Trophoblast cell (in vitro differentiated cells and primary cell): ENCODE data around the gene C11orf68.

Source experiments
- DNase-seq, 2 donors: peaks; one replicate each; pipeline ENCODE4 v3.0.0-alpha.2; 2016
- H2AFZ ChIP-seq: 2 replicates; pipeline ENCODE4 v1.6.1; 2013; ENCODE audit warnings: low read length, moderate library complexity, mild to moderate bottlenecking; ENCODE audit not compliant: insufficient read depth, poor library complexity
- H2AK5ac ChIP-seq: 2 replicates; pipeline ENCODE4 v1.6.1; 2013; ENCODE audit warnings: mild to moderate bottlenecking, low read length
- H2BK120ac ChIP-seq: 2 replicates; pipeline ENCODE4 v1.6.1; 2013; ENCODE audit warnings: low read length, mild to moderate bottlenecking, moderate library complexity; ENCODE audit not compliant: insufficient read depth, poor library complexity
- H2BK12ac ChIP-seq: 2 replicates; pipeline ENCODE4 v1.6.1; 2013; ENCODE audit warnings: mild to moderate bottlenecking, low read length, moderate library complexity
- H2BK5ac ChIP-seq: 2 replicates; pipeline ENCODE4 v1.6.1; 2013; ENCODE audit warnings: low read length, low read depth, moderate library complexity, mild to moderate bottlenecking; ENCODE audit not compliant: poor library complexity
- H3K14ac ChIP-seq: 2 replicates; pipeline ENCODE4 v1.6.1; 2013; ENCODE audit warnings: mild to moderate bottlenecking, low read length
- H3K18ac ChIP-seq: 2 replicates; pipeline ENCODE4 v1.6.1; 2013; ENCODE audit warnings: mild to moderate bottlenecking, low read length
- H3K23ac ChIP-seq: 2 replicates; pipeline ENCODE4 v1.6.1; 2013; ENCODE audit warnings: low read length
- H3K27ac ChIP-seq: 2 replicates; pipeline ENCODE4 v1.5.1; 2013; ENCODE audit warnings: low read depth, mild to moderate bottlenecking, inconsistent platforms, low read length, moderate library complexity
- H3K27me3 ChIP-seq: 2 replicates; pipeline ENCODE4 v1.6.1; 2013; ENCODE audit warnings: inconsistent platforms, mild to moderate bottlenecking, low read length, moderate library complexity; ENCODE audit not compliant: insufficient read depth
- H3K36me3 ChIP-seq, 2 experiments: 1 replicate in 1 of 2; 2 replicates in 1 of 2; pipeline ENCODE4 v1.6.1; 2013; ENCODE audit warnings: low read length in 2 of 2, mild to moderate bottlenecking in 2 of 2, moderate library complexity in 1 of 2; ENCODE audit not compliant: insufficient read depth in 2 of 2, control insufficient read depth in 1 of 2
- H3K4ac ChIP-seq: 2 replicates; pipeline ENCODE4 v1.6.1; 2013; ENCODE audit warnings: low read depth, mild to moderate bottlenecking, low read length, moderate library complexity
- H3K4me1 ChIP-seq, 2 experiments: 1 replicate in 1 of 2; 2 replicates in 1 of 2; pipeline ENCODE4 v1.6.1; 2013; ENCODE audit warnings: low read length in 2 of 2, mild to moderate bottlenecking in 2 of 2, moderate library complexity in 1 of 2; ENCODE audit not compliant: insufficient read depth in 2 of 2, control insufficient read depth in 1 of 2
- H3K4me2 ChIP-seq: 2 replicates; pipeline ENCODE4 v1.6.1; 2013; ENCODE audit warnings: inconsistent platforms, mild to moderate bottlenecking, low read length, moderate library complexity
- H3K4me3 ChIP-seq: 2 replicates; pipeline ENCODE4 v1.5.1; 2013; ENCODE audit warnings: mild to moderate bottlenecking, low read depth, low read length, inconsistent platforms
- H3K79me1 ChIP-seq: one replicate; pipeline ENCODE4 v1.6.1; 2013; ENCODE audit warnings: low read length
- H3K79me2 ChIP-seq: 2 replicates; pipeline ENCODE4 v1.6.1; 2013; ENCODE audit warnings: low read length, mild to moderate bottlenecking; ENCODE audit not compliant: control insufficient read depth, insufficient read depth, poor library complexity
- H3K9ac ChIP-seq: 2 replicates; pipeline ENCODE4 v1.6.1; 2013; ENCODE audit warnings: mild to moderate bottlenecking, low read length
- H3K9me3 ChIP-seq: 2 replicates; pipeline ENCODE4 v1.6.1; 2013; ENCODE audit warnings: low read depth, mild to moderate bottlenecking, control low read depth, inconsistent platforms, low read length; ENCODE audit not compliant: insufficient read depth
- H4K12ac ChIP-seq: 2 replicates; pipeline ENCODE4 v1.6.1; 2013; ENCODE audit warnings: low read depth, mild to moderate bottlenecking, low read length, moderate library complexity
- H4K8ac ChIP-seq: 2 replicates; pipeline ENCODE4 v1.6.1; 2013; ENCODE audit warnings: low read depth, mild to moderate bottlenecking, low read length, moderate library complexity
- H4K91ac ChIP-seq: one replicate; pipeline ENCODE4 v1.6.1; 2013; ENCODE audit warnings: low read depth, mild to moderate bottlenecking, low read length, moderate library complexity
- WGBS: extraction: QIAGEN DNeasy Blood & Tissue Kit; methylation state at CpG from one replicate; pipeline ENCODE4 v1.1.7; 2013; ENCODE audit warnings: missing lambda C conversion rate; ENCODE audit not compliant: insufficient read length, insufficient coverage; ENCODE audit errors: extremely low coverage; 5-methylcytosine and 5-hydroxymethylcytosine counted together

Gene C11orf68

DNA sequence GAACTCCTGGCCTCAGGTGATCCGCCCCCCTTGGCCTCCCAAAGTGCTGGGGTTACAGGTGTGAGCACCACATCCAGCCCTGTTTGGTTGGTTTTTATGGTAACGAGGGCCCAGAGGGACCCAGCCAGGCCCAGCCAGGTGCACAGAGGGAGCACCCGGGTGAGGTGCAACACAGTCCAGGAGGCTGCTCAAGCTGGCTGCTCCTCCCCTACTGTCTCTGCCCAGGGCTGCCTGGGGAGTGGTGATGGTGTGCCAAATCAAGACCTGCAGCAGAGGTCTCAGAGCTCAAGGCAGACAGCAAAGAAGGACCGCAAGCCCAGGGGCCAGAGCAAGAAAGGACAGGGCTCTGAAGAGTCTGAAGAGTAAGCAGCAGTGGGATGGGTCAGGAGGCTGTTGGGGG, 27.8 kb upstream of the C11orf68 start:
- no peak overlapping the region for H3K4me2 ChIP-seq
- WGBS: no CpG with 5 or more reads among the region's 4 CpGs

GRCh38 chr11:65945941-65946558, 27.2 kb upstream of the C11orf68 start:
- Histone ChIP-seq H3K9ac (no peak overlapping the region), H2BK5ac (no peak overlapping the region), H4K91ac (no peak overlapping the region), H2AFZ (no peak overlapping the region), H4K12ac (no peak overlapping the region), H3K36me3 (no peaks in the 10 kb centered on the region), H2BK120ac (no peak overlapping the region), H3K4me2 (no peak overlapping the region), H3K18ac (no peak overlapping the region), H3K79me1 (no peaks in the 10 kb centered on the region), H2AK5ac (no peak overlapping the region), H3K4me3 (no peak overlapping the region), H3K4me1 (no peaks in the 10 kb centered on the region), H3K27me3 (no peaks in the 10 kb centered on the region), H3K9me3 (no peaks in the 10 kb centered on the region), H3K4ac (no peak overlapping the region), H3K27ac (no peak overlapping the region), H3K14ac (no peak overlapping the region), H2BK12ac (no peak overlapping the region), H4K8ac (no peak overlapping the region), H3K23ac (no peak overlapping the region), H3K79me2 (no peaks in the 10 kb centered on the region)
- no peak for DNase-seq
- no CpG with 5 or more reads among the region's 11 CpGs for WGBS

More for the DNA sequence above, 27.8 kb upstream of the C11orf68 start:
- Histone ChIP-seq H3K79me1 (no peaks in the 10 kb centered on the region), H3K79me2 (no peaks in the 10 kb centered on the region), H4K12ac (no peak overlapping the region), H2BK120ac (no peak overlapping the region), H3K9ac (no peak overlapping the region), H4K8ac (no peak overlapping the region), H2AFZ (no peak overlapping the region), H4K91ac (no peak overlapping the region), H3K18ac (no peak overlapping the region), H3K27ac (no peak overlapping the region), H3K36me3 (no peaks in the 10 kb centered on the region), H3K14ac (no peak overlapping the region), H2BK5ac (no peak overlapping the region), H3K4me1 (no peaks in the 10 kb centered on the region), H3K9me3 (no peaks in the 10 kb centered on the region), H2BK12ac (no peak overlapping the region), H3K4ac (no peak overlapping the region), H3K23ac (no peak overlapping the region), H3K4me3 (no peak overlapping the region), H2AK5ac (no peak overlapping the region), H3K27me3 (no peaks in the 10 kb centered on the region)
- no peak for DNase-seq

DNA sequence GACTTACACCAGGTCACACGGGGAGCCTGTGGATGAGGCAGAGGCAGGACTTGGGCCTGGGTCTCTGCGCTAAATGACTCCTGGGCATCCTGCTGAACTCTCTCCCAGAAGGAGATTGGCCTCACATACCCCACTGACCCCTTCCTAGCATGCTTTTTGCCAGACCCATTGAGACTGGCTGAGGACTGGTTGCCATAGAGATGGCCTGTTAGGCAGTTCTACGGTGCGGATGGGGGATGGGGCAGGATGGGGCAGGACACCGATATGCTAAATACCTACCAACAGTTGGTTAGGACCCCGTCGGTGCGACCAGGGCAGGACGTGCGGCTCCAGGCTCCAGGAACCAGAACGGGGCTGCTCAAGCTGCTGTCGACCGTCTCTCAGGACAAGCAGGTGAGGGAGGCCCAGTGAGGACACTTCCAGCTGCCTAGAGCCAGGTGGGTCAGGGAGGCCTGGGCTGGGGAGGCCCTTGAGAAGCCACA, 26.6 kb upstream of the C11orf68 start, which contains the start of gene TSGA10IP:
Gene TSGA10IP (plus strand): TSS at position 51 of the 482 bp plus-strand sequence. CDS start 196 bp downstream, at position 247.
- Histone ChIP-seq H2BK5ac (no peak within 1 kb of the TSS), H4K91ac (no peak within 1 kb of the TSS), H3K27ac (no peak within 1 kb of the TSS), H3K18ac (no peak within 1 kb of the TSS), H3K27me3 (no peaks in the 10 kb centered on the region), H2AK5ac (no peak within 1 kb of the TSS), H3K4me1 (no peaks in the 10 kb centered on the region), H3K79me1 (no peaks in the 10 kb centered on the region), H3K23ac (no peak within 1 kb of the TSS), H3K79me2 (no peaks in the 10 kb centered on the region), H4K8ac (no peak within 1 kb of the TSS), H3K36me3 (no peaks in the 10 kb centered on the region), H4K12ac (no peak within 1 kb of the TSS), H2BK120ac (no peak within 1 kb of the TSS), H3K4ac (no peak within 1 kb of the TSS), H3K9me3 (no peaks in the 10 kb centered on the region), H3K9ac (no peak within 1 kb of the TSS), H2AFZ (no peak within 1 kb of the TSS), H3K4me3 (no peak within 1 kb of the TSS), H2BK12ac (no peak within 1 kb of the TSS), H3K4me2 (no peak within 1 kb of the TSS), H3K14ac (no peak within 1 kb of the TSS)
- no CpG with 5 or more reads among the region's 13 CpGs for WGBS
- DNase-seq: no peak

- H3K27ac ChIP-seq: no peak overlapping the region
- H2BK5ac ChIP-seq: no peak overlapping the region
- no peak overlapping the region for H2BK120ac ChIP-seq
- H3K4me3 ChIP-seq: no peak overlapping the region
- H3K4me2 ChIP-seq: no peak overlapping the region
- H4K8ac ChIP-seq: no peak overlapping the region
- no peak overlapping the region for H3K23ac ChIP-seq
- no CpG with 5 or more reads among the region's 8 CpGs for WGBS
- H3K79me1 ChIP-seq: no peaks in the 10 kb centered on the region
- no peak for DNase-seq
- no peaks in the 10 kb centered on the region for H3K4me1 ChIP-seq
- H3K18ac ChIP-seq: no peak overlapping the region
- no peak overlapping the region for H3K4ac ChIP-seq
- H3K79me2 ChIP-seq: no peaks in the 10 kb centered on the region
- H4K12ac ChIP-seq: no peak overlapping the region
- no peaks in the 10 kb centered on the region for H3K36me3 ChIP-seq
- H4K91ac ChIP-seq: no peak overlapping the region
- no peaks in the 10 kb centered on the region for H3K9me3 ChIP-seq
- no peaks in the 10 kb centered on the region for H3K27me3 ChIP-seq
- H2AFZ ChIP-seq: no peak overlapping the region
- H2BK12ac ChIP-seq: no peak overlapping the region
- H2AK5ac ChIP-seq: no peak overlapping the region
- no peak overlapping the region for H3K14ac ChIP-seq
- no peak overlapping the region for H3K9ac ChIP-seq
These were observed 25.9 kb upstream of the C11orf68 start for GRCh38 chr11:65944767-65945166.
